ENCODE measurements around the gene DAPK1. TPM values are rescaled to one million over a fixed set of nuclear protein-coding genes. Genes with fewer than 3 reads are reported as not detected.

DAPK1 gene
- total and polyA plus RNA-seq, 11 donors: 1.0 to 52.5 (median 2.3) TPM

GRCh38 chr9:87531370-87532295 lies 34.0 kb downstream of the DAPK1 start:
- no peak for DNase-seq
- H3K4me3 ChIP-seq: no peak overlapping the region
- H3K27me3 ChIP-seq: no peaks in the 10 kb centered on the region
- TF ChIP-seq CTCF (IDR thresholded peaks at IDR 0.05) (no peak), POLR2A (IDR thresholded peaks at IDR 0.05) (no peak)
- H3K9me3 ChIP-seq: no peaks in the 10 kb centered on the region
- intact Hi-C loops (cut with DNase I): no loop called here
- H3K27ac ChIP-seq: peak overlapping the region in 2 of 12 donors; percentile 39 to 84
- H3K36me3 ChIP-seq: no peaks in the 10 kb centered on the region
- H3K4me1 ChIP-seq: peaks cover 0 to 35% (median 0%) of the 10 kb centered on the region in 12 donors
- no peak for ATAC-seq
- WGBS, 4 donors: 88 to 95% (median 91%) methylated on average over 3 of the region's 3 CpGs

GRCh38 chr9:87533271-87533670 lies 35.6 kb downstream of the DAPK1 start:
- TF ChIP-seq CTCF (IDR thresholded peaks at IDR 0.05) (no peak), POLR2A (IDR thresholded peaks at IDR 0.05) (no peak)
- ATAC-seq (no peak), DNase-seq (no peak)
- intact Hi-C loops (cut with DNase I): no loop called here
- Histone ChIP-seq H3K27ac (no peak overlapping the region), H3K9me3 (no peaks in the 10 kb centered on the region), H3K27me3 (no peaks in the 10 kb centered on the region), H3K4me1 (peaks cover 0 to 35% (median 0%) of the 10 kb centered on the region in 12 donors), H3K36me3 (no peaks in the 10 kb centered on the region), H3K4me3 (no peak overlapping the region)
- 65 to 96% (median 81%) methylated on average over 2 of the region's 2 CpGs for WGBS, 4 donors

GRCh38 chr9:87534036-87534435 lies 36.4 kb downstream of the DAPK1 start:
- intact Hi-C loops (cut with DNase I): no loop called here
- WGBS, 4 donors: 95 to 97% (median 96%) methylated on average over 4 of the region's 4 CpGs
- TF ChIP-seq CTCF (IDR thresholded peaks at IDR 0.05) (no peak), POLR2A (IDR thresholded peaks at IDR 0.05) (no peak)
- ATAC-seq (no peak), DNase-seq (no peak)
- peaks cover 0 to 32% (median 0%) of the 10 kb centered on the region in 12 donors for H3K4me1 ChIP-seq
- no peaks in the 10 kb centered on the region for H3K27me3 ChIP-seq
- H3K9me3 ChIP-seq: no peaks in the 10 kb centered on the region
- H3K4me3 ChIP-seq: no peak overlapping the region
- no peaks in the 10 kb centered on the region for H3K36me3 ChIP-seq
- H3K27ac ChIP-seq: no peak overlapping the region

GRCh38 chr9:87534957-87535356 lies 37.3 kb downstream of the DAPK1 start:
- H3K4me1 ChIP-seq: peaks cover 0 to 24% (median 0%) of the 10 kb centered on the region in 12 donors
- TF ChIP-seq POLR2A (IDR thresholded peaks at IDR 0.05): no peak
- no peak for TF ChIP-seq CTCF (IDR thresholded peaks at IDR 0.05)
- no peak for ATAC-seq

More at GRCh38 chr9:87534957-87535356, 37.3 kb downstream of the DAPK1 start:
- intact Hi-C loops (cut with DNase I): no loop called here
- H3K27ac ChIP-seq: no peak overlapping the region
- DNase-seq: no peak
- no peaks in the 10 kb centered on the region for H3K9me3 ChIP-seq
- H3K36me3 ChIP-seq: no peaks in the 10 kb centered on the region
- H3K4me3 ChIP-seq: no peak overlapping the region
- H3K27me3 ChIP-seq: no peaks in the 10 kb centered on the region
- 93 to 100% (median 95%) methylated on average over 2 of the region's 2 CpGs for whole genome bisulfite sequencing, 4 donors
